NK-92 treated with Interleukin-12 subunit alpha and Interleukin-12 subunit beta, amount 100 ng/mL, for 24 hours (cell line): ENCODE results near the gene PCDHGB7.
"Not testable (repeated sequence)": the region's sequence is repeated elsewhere in the genome, so short reads cannot be mapped to it uniquely, and the experiment has no call there.

Source experiments
- DNase-seq: peaks from one replicate; lab custom pipeline; 2025; lab: John Stamatoyannopoulos, UW

The PCDHGB7 gene

DNA sequence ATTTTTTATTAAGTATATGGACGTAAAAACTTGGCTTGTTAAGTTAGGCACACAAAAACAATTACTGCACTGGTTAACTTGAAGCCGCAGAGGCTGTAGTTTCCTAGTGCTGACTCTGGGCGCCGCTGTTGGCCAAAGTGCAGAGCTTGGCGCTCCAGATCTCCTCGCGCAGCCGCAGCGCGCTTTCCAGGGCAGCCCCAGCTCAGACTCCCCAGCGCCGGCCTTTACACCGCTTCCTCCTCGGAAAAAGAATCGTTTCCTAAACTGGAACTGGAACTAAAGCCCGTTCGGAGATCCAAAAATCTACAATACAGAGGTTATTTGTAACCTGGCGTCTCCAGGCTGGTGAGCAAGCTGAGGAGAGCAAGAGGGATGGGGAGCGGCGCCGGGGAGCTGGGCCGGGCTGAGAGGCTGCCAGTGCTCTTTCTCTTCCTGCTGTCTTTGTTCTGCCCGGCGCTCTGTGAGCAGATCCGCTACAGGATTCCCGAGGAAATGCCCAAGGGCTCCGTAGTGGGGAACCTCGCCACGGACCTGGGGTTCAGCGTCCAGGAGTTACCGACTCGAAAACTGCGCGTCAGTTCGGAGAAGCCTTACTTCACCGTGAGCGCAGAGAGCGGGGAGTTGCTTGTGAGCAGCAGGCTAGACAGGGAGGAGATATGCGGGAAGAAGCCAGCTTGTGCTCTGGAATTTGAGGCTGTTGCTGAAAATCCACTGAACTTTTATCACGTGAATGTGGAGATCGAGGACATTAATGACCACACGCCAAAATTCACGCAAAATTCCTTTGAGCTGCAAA is 19.5 kb upstream of the PCDHGB7 start, which contains the start of gene PCDHGB5:
Gene PCDHGB5, plus strand, starts transcription at position 192 of the 796 bp plus-strand sequence. Its CDS starts 181 bp downstream, at position 373.
- DNase-seq: not testable (repeated sequence)

GRCh38 chr5:141398608-141399007 is 18.9 kb upstream of the PCDHGB7 start:
- DNase-seq: no peak

DNA sequence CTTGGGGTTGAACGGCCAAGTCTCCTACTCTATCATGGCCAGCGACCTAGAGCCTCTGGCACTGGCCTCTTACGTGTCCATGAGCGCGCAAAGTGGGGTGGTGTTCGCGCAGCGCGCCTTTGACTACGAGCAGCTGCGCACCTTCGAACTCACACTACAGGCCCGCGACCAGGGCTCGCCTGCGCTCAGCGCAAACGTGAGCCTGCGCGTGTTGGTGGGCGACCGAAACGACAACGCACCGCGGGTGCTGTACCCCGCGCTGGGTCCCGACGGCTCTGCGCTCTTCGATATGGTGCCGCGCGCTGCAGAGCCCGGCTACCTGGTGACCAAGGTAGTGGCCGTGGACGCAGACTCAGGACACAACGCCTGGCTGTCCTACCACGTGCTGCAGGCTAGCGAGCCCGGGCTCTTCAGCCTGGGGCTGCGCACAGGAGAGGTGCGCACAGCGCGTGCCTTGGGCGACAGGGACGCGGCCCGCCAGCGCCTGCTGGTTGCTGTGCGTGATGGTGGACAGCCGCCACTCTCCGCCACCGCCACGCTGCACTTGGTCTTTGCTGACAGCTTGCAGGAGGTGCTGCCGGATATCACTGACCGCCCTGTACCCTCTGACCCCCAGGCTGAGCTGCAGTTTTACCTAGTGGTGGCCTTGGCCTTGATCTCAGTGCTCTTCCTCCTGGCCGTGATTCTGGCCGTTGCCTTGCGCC is 17.8 kb upstream of the PCDHGB7 start:
- no peak for DNase-seq

DNA sequence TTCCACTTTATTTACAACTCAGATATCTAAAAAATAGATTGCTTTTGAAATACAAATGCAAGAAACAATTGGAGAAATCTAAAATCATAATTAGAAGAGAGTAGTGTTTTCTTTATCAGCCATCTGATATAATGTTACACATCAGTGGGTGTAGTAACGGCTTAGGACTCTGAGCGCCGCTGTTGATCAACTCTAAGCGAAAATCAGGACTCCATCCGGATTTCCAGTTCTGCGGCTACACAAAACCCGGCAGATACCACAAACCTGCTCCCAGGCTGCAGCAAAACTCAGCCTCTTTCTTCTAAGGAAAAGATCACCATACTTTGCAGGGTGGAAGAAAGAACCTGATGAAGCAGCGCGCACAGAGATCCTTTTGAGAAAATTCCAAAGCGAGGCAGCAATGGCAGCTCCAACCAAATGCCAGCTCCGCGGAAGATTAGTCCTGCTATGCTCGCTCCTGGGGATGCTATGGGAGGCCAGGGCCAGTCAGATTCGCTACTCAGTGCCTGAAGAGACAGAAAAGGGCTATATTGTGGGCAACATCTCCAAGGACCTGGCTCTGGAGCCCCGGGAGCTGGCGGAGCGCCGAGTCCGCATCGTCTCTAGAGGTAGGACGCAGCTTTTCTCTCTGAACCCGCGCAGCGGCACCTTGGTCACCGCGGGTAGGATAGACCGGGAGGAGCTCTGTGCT is 14.8 kb upstream of the PCDHGB7 start, which contains the start of gene PCDHGA9:
Gene PCDHGA9, plus strand, starts transcription at position 226 of the 691 bp plus-strand sequence. Its CDS starts 175 bp downstream, at position 401.
- DNase-seq: no peak

DNA sequence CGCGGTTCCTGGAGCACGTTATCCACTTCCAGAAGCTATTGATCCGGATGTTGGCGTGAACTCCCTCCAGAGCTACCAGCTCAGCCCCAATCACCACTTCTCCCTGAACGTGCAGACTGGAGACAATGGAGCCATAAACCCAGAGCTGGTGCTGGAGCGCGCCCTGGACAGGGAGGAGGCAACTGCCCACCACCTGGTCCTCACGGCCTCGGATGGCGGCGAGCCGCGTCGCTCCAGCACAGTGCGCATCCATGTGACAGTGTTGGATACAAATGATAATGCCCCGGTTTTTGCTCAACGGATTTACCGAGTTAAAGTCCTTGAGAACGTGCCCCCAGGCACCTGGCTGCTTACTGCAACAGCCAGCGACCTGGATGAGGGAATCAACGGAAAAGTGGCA is 14.1 kb upstream of the PCDHGB7 start:
- no peak for DNase-seq

GRCh38 chr5:141407790-141408505 is 9.5 kb upstream of the PCDHGB7 start, which contains the start of gene PCDHGB6:
Gene PCDHGB6, plus strand, starts transcription at chr5:141408021. Its CDS starts 182 bp downstream, at chr5:141408203.
- not testable (repeated sequence) for DNase-seq

DNA sequence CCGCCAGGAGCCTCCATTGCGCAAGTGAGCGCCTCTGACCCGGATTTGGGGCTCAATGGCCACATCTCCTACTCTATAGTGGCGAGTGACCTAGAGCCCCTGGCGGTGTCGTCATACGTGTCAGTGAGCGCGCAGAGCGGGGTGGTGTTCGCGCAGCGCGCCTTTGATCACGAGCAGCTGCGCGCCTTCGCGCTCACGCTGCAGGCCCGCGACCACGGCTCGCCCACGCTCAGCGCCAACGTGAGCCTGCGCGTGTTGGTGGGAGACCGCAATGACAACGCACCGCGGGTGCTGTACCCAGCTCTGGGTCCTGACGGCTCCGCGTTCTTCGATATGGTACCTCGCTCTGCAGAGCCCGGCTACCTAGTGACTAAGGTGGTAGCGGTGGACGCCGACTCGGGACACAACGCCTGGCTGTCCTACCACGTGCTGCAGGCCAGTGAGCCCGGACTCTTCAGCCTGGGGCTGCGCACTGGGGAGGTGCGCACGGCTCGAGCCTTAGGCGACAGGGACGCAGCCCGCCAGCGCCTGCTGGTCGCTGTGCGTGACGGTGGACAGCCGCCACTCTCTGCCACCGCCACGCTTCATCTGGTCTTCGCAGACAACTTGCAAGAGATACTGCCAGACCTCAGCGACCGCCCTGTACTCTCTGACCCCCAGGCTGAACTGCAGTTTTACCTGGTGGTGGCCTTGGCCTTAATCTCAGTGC is 7.7 kb upstream of the PCDHGB7 start:
- no peak for DNase-seq

GRCh38 chr5:141411575-141411974 is 5.9 kb upstream of the PCDHGB7 start:
- DNase-seq: no peak

DNA sequence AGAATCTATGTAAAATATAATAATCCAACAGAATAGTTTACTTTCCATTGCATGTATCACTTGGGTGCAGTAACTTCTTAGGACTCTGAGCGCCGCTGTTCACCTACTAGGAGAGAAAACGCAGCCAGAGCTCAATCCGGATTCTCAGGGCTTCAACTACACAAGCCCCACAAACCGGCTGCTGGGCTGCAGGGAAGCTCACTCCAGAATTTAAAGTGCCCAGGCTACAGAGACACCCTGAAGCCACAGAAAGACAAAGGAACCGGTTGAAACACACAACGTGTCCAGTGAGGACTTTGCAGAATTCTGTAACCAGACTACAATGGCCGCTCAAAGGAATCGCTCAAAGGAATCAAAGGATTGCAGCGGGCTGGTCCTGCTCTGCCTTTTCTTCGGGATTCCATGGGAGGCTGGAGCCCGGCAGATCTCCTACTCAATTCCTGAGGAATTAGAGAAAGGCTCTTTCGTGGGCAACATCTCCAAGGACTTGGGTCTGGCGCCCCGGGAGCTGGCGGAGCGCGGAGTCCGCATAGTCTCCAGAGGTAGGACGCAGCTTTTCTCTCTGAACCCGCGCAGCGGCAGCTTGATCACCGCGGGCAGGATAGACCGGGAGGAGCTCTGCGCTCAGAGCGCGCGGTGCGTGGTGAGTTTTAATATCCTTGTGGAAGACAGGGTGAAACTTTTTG is 4.5 kb upstream of the PCDHGB7 start, which contains the start of gene PCDHGA10:
Gene PCDHGA10, plus strand, starts transcription at position 134 of the 686 bp plus-strand sequence. Its CDS starts 189 bp downstream, at position 323.
- no peak for DNase-seq

GRCh38 chr5:141413540-141414069 is 3.9 kb upstream of the PCDHGB7 start:
- DNase-seq: no peak

GRCh38 chr5:141414548-141415274 is 2.8 kb upstream of the PCDHGB7 start:
- DNase-seq: not testable (repeated sequence)

- not testable (repeated sequence) for DNase-seq
Measured at GRCh38 chr5:141415275-141415618, 2.2 kb upstream of the PCDHGB7 start.

DNA sequence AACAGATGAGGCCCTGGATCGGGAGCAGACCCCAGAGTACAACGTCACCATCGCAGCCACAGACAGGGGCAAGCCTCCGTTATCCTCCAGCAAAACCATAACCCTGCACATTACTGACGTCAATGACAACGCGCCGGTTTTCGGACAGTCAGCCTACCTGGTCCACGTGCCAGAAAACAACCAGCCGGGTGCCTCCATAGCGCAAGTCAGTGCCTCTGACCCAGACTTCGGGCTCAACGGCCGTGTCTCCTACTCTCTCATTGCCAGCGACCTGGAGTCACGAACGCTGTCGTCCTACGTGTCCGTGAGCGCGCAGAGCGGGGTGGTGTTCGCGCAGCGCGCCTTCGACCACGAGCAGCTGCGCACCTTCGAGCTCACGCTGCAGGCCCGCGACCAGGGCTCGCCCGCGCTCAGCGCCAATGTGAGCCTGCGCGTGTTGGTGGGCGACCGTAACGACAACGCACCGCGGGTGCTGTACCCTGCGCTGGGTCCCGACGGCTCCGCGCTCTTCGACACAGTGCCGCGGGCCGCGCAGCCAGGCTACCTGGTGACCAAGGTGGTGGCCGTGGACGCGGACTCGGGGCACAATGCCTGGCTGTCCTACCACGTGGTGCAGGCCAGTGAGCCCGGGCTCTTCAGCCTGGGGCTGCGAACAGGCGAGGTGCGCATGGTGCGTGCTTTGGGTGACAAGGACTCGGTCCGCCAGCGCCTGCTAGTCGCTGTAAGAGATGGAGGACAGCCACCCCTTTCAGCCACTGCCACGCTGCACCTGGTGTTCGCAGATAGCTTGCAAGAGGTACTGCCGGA is 1.8 kb downstream of the PCDHGB7 start:
- no peak for DNase-seq

DNA sequence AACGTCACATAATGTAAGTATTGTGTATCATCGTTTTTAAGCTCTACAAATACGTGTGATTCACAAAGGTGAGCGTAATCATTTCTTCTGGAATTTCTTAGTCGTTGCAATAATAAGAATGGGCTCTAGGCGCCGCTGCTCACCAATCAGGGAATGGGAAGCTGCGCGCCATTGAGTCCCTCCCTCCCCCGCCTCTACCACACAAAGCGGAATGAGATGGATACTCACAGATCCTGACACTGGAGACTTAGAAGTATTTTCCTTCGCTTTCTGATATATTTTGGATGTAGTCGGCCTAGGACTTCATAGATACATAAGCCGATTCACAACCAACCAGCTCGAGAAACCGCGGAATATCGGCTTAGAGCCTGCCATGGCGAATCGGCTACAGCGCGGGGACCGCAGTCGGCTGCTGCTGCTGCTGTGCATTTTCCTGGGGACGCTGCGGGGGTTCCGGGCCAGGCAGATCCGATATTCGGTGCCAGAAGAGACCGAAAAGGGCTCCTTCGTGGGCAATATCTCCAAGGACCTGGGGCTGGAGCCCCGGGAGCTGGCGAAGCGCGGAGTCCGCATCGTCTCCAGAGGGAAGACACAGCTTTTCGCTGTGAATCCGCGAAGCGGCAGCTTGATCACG is 3.5 kb downstream of the PCDHGB7 start, which contains the start of gene PCDHGA11:
Gene PCDHGA11, plus strand, starts transcription at position 197 of the 634 bp plus-strand sequence. Its CDS starts 177 bp downstream, at position 374.
- no peak for DNase-seq

- no peak for DNase-seq
Measured at GRCh38 chr5:141421489-141421855, 4.0 kb downstream of the PCDHGB7 start.

DNA sequence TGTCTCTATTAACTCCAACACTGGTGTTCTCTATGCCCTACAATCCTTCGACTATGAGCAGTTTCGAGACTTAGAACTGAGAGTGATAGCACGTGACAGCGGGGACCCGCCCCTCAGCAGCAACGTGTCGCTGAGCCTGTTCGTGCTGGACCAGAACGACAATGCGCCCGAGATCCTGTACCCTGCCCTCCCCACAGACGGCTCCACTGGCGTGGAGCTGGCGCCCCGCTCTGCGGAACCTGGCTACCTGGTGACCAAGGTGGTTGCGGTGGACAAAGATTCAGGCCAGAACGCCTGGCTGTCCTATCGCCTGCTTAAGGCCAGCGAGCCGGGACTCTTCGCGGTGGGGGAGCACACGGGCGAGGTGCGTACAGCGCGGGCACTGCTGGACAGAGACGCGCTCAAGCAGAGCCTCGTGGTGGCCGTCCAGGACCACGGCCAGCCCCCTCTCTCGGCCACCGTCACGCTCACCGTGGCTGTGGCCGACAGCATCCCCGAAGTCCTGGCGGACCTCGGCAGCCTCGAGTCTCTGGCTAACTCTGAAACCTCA is 5.3 kb downstream of the PCDHGB7 start:
- DNase-seq: no peak

- DNase-seq: no peak
Measured at GRCh38 chr5:141427783-141428426, 10.4 kb downstream of the PCDHGB7 start.
